Fibroblast of mammary gland (primary cell): Measurements from ENCODE around the gene MOSPD3.
A peak's percentile ranks its signal among the peaks of the same experiment; 100 is the strongest.

ENCODE experiments used
- DNase-seq: peaks from one replicate; pipeline ENCODE4 v3.0.0-alpha.2; 2010; ENCODE audit warnings: low read depth
- H3K4me3 ChIP-seq: 2 replicates; pipeline ENCODE4 v1.5.1; 2011; ENCODE audit warnings: low read depth, mild to moderate bottlenecking, low read length, moderate library complexity; ENCODE audit not compliant: control insufficient read depth
- TF ChIP-seq, protein P1 (sequence below): conservative IDR thresholded peaks from 2 replicates; pipeline ENCODE4 v1.5.1; 2011; ENCODE audit warnings: low read depth, low read length, inconsistent platforms; ENCODE audit not compliant: control insufficient read depth, insufficient read depth

The MOSPD3 gene

DNA sequence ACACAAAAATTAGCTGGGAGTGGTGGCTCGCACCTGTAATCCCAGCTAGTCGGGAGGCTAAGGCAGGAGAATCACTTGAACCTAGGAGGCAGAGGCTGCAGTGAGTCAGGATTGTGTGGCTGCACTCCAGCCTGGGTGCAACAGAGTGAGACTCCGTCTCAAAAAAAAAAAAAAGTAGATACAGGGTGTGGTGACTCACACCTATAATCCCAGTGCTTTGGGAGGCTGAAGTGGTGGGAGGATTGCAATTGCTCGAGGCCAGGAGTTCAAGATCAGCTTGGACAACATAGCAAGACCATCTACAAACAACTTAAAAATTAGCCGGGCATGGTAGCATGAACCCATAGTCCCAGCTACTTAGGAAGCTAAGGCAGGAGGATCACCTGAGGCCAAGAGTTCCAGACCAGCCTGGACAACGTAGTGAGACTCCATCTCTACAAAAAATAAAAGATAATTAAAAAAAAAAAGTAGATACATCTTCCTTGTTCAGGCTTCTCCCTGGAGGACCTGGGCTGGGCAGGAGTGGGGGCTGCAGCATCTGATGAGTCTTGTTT, 2.0 kb downstream of the MOSPD3 start:
- peak; percentile 36 for DNase-seq
- H3K4me3 ChIP-seq = no peak overlapping the region
- TF ChIP-seq, protein P1, sequence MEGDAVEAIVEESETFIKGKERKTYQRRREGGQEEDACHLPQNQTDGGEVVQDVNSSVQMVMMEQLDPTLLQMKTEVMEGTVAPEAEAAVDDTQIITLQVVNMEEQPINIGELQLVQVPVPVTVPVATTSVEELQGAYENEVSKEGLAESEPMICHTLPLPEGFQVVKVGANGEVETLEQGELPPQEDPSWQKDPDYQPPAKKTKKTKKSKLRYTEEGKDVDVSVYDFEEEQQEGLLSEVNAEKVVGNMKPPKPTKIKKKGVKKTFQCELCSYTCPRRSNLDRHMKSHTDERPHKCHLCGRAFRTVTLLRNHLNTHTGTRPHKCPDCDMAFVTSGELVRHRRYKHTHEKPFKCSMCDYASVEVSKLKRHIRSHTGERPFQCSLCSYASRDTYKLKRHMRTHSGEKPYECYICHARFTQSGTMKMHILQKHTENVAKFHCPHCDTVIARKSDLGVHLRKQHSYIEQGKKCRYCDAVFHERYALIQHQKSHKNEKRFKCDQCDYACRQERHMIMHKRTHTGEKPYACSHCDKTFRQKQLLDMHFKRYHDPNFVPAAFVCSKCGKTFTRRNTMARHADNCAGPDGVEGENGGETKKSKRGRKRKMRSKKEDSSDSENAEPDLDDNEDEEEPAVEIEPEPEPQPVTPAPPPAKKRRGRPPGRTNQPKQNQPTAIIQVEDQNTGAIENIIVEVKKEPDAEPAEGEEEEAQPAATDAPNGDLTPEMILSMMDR = no peak

DNA sequence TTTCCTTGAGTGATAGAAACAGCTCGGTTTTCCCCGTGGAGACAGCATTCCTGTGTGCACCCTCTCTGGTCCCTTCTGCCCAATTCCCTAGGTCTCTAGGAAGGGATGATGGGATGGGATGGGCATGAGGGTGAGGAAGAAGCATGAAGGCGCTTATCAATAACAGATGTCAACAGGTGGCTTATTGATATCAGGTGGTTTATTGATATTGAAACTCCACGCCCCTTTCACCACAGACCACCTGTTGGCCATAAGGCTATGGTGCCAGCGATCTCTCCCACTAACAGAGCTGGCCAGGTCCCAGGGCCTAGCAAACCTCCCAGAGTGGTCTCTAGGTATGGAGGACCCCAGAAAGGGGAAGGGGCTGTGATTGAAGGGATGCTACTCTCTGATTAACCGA, 7.9 kb downstream of the MOSPD3 start:
- TF ChIP-seq, protein P1 = no peak
- no peak for DNase-seq

DNA sequence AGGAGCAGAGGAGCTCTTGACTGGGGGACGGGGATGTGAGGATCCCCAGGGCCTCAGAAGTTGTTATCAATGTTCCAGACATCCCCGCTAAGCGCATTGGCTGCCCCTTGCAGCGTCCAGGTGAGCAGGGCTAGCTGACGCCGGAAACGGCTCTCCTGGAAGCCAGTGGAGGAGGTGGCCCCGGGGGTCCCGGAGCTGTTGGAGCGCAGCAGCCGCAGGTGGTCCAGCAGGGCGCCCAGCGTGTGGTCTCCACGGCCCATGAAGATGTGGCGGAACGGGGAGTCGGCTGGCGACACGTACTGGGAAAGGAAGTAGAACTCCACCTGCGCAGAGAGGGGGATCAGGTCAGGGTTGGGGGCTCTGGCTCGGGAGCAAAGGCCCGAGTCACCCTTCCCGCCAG, 8.5 kb downstream of the MOSPD3 start:
- no peak for DNase-seq
- no peak overlapping the region for H3K4me3 ChIP-seq

More for the DNA sequence above, 7.9 kb downstream of the MOSPD3 start:
- H3K4me3 ChIP-seq = no peak overlapping the region

DNA sequence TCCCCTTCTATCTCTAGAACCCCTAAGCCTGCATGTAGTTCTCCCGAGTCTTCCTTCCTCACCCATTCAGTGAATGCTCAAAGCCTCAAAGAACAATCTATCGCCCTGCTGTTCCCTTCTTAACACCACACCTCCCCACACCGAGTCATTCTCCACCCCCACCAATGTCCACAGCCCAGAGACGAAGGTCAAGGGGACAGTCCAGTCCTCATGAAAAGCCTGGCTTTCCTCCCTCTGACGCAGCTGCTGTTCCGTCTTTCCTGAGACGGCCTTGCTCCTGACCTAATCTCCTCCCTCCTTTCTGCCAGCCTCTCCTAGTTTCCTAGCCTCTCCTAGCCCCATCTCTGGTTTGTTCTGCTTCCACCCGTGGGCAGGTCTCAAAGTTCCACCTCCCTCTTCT, 9.2 kb downstream of the MOSPD3 start:
- TF ChIP-seq, protein P1 = no peak
- no peak for DNase-seq
- H3K4me3 ChIP-seq = no peak overlapping the region

More for the DNA sequence above, 8.5 kb downstream of the MOSPD3 start:
- TF ChIP-seq, protein P1 = no peak

DNA sequence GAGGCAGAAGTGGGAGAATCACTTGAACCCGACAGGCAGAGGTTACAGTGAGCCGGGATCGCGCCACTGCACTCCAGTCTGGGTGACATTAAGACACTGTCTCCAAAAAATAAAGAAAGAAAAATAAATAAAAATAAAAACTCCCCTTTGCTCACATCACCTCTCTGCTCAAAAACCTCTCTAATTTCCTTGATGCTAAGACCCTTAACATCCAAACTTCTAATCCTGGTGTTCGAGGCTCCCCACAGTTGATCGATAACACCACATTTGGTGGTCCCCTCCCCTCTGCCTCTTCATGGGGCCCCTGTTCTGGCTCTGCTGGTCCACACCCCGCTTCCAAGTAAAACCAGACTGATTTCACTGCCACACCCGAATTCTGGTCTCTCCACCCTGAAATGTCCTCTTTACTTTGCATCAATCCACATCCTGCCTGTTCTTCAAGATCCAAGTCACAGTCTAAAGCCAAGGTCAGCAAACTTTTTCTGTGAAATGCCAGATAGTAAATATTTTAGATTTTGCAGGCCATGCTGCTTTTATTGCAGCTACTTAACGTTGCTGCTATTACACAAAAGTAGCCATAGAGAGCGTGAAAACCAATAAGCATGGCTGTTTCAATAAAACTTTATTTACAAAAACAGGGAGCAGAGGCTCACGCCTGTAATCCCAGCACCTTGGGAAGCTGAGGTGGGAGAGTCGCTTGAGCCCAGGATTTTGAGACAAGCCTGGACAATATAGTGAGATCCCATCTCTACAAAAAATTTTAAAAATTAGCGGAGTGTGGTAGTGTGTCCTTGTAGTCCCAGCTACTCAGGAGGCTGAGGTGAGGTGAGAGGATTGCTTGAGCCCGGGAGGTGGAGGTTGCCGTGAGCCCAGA, 11.8 kb downstream of the MOSPD3 start:
- TF ChIP-seq, protein P1 = no peak
- no peak for DNase-seq
- H3K4me3 ChIP-seq = no peak overlapping the region

DNA sequence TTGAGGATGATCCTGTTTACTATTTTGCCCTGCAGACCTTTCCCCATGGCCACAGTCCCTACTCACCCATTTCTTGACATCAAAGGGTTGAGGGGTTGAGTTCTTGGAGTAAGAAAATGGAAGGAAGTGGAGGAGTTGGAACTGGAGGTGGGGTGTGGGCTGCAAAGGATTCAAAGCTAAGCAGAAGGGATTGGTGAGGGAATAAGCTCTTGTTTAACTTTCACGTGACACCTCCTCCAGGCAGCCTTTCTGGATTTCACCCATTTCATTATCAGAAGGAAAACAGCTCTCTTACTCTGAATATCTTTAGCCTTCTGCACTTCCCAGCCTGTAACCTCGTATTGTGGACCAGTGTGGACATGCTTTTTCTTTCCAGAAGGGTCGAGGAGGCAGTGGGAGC, 13.7 kb downstream of the MOSPD3 start:
- no peak for DNase-seq
- H3K4me3 ChIP-seq = no peak overlapping the region
- TF ChIP-seq, protein P1 = no peak
